ENCODE results near the gene CDH1. TPM values are rescaled to one million over a fixed set of nuclear protein-coding genes. Genes with fewer than 3 reads are reported as not detected.

The CDH1 gene
- total RNA-seq, 4 donors from 2014 or later = 17.9 to 32.9 (median 20.2) TPM

GRCh38 chr16:68700120-68700519 is 37.0 kb upstream of the CDH1 start:
- 36 to 48% methylated on average over 6 of the region's 6 CpGs for WGBS, 2 donors

GRCh38 chr16:68700831-68701230 is 36.3 kb upstream of the CDH1 start:
- 85 to 89% methylated on average over 5 of the region's 5 CpGs for WGBS, 2 donors
- Histone ChIP-seq H3K4me1 (peaks cover 0 to 4% (median 0%) of the 10 kb centered on the region in 4 donors), H3K36me3 (peaks cover 0 to 4% (median 0%) of the 10 kb centered on the region in 3 donors), H3K9me3 (no peaks in the 10 kb centered on the region), H3K27ac (no peak overlapping the region), H3K27me3 (no peaks in the 10 kb centered on the region), H3K4me3 (no peak overlapping the region)
- DNase-seq (ENCODE audit: low spot score in 2 of 2) = no peak
- TF ChIP-seq, protein P1, sequence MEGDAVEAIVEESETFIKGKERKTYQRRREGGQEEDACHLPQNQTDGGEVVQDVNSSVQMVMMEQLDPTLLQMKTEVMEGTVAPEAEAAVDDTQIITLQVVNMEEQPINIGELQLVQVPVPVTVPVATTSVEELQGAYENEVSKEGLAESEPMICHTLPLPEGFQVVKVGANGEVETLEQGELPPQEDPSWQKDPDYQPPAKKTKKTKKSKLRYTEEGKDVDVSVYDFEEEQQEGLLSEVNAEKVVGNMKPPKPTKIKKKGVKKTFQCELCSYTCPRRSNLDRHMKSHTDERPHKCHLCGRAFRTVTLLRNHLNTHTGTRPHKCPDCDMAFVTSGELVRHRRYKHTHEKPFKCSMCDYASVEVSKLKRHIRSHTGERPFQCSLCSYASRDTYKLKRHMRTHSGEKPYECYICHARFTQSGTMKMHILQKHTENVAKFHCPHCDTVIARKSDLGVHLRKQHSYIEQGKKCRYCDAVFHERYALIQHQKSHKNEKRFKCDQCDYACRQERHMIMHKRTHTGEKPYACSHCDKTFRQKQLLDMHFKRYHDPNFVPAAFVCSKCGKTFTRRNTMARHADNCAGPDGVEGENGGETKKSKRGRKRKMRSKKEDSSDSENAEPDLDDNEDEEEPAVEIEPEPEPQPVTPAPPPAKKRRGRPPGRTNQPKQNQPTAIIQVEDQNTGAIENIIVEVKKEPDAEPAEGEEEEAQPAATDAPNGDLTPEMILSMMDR (IDR thresholded peaks at IDR 0.05) = no peak
- TF ChIP-seq POLR2A (IDR thresholded peaks at IDR 0.05) (no peak), EP300 (IDR thresholded peaks at IDR 0.05) (no peak)

More at GRCh38 chr16:68700120-68700519, 37.0 kb upstream of the CDH1 start:
- Histone ChIP-seq H3K36me3 (peaks cover 0 to 12% (median 0%) of the 10 kb centered on the region in 3 donors), H3K27ac (no peak overlapping the region), H3K4me1 (peaks cover 0 to 4% (median 0%) of the 10 kb centered on the region in 4 donors), H3K27me3 (no peaks in the 10 kb centered on the region), H3K9me3 (no peaks in the 10 kb centered on the region), H3K4me3 (no peak overlapping the region)
- TF ChIP-seq EP300 (IDR thresholded peaks at IDR 0.05) (no peak), POLR2A (IDR thresholded peaks at IDR 0.05) (no peak)
- TF ChIP-seq, protein P1 (IDR thresholded peaks at IDR 0.05) = no peak
- DNase-seq (ENCODE audit: low spot score in 2 of 2) = no peak

DNA sequence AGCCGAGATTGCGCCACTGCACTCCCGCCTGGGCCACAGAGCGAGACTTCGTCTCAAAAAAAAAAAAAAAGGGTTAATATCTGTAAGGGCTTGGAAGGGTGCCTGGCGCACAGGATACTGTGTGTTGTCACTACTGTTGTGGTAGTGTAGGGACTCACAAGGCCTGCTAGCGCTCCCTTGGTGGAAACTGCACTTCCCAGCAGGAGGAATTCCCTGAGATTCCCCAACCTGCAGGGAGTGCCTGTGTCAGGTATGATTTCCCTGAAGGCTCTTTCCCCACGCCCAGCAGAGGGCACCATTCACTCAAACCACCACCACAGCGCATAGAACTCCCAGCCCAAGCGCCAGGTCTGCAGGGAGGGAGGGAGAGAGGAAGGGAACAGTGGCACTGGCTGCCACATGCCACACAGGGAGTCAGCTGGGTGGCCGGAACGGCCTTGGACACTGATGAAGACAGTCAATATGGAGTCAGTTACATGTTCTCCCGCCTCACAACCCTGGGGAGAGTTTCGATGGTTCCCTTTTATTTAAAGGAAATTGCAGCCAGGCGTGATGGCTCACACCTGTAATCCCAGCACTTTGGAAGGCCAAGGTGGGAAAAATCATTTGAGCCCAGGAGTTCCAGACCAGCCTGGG is 32.7 kb upstream of the CDH1 start:
- TF ChIP-seq EP300 (IDR thresholded peaks at IDR 0.05) (no peak), POLR2A (IDR thresholded peaks at IDR 0.05) (no peak)
- TF ChIP-seq, protein P1 (IDR thresholded peaks at IDR 0.05) = peak; percentile 51 to 71 (median 57)
- 37 to 50% methylated on average over 15 of the region's 15 CpGs for WGBS, 2 donors
- H3K4me3 ChIP-seq = no peak overlapping the region
- H3K27ac ChIP-seq = no peak overlapping the region
- no peaks in the 10 kb centered on the region for H3K9me3 ChIP-seq
- no peaks in the 10 kb centered on the region for H3K27me3 ChIP-seq
- no peaks in the 10 kb centered on the region for H3K36me3 ChIP-seq
- peak; percentile 39 to 60 for DNase-seq (ENCODE audit: low spot score in 2 of 2)
- H3K4me1 ChIP-seq = peaks cover 0 to 13% (median 0%) of the 10 kb centered on the region in 4 donors

DNA sequence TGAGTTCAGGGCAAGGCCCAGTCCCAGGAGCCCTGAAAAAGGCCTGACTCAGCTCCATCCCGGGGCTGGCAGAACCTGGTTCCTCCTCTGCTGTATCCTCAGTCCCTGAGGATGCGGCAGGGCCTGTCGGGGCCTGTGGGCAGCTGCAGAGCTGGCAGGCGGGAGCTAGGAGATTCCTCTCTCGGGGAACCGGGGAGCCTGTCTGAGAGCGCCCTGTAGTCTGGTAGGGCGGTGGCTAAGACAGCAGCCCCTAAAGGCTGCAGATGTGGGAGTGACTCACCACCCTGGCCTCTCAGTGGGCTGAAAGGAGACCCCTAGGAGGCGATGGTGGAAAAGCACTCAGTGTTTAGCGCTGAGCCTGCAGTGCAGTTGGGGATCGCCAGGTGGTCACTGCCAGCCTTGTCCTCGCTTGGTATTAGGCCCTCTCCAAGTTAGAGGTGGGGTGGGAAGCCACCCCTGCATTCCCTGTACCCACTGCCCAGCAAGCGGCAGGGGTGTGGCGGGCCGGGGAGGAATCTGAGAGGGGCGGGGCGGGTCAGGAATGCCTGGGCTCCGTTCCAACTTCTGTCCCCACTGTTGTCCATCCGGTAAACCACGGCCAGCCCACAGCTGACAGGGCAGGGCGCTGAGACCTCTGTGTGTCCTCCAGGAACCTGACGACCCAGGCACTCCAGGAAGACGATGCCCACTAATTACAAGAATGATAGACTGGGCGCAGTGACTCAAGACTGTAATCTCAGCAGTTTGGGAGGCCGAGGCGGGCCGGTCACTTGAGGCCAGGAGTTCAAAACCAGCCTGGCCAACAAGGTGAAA is 29.5 kb upstream of the CDH1 start:
- peaks cover 0 to 12% (median 0%) of the 10 kb centered on the region in 4 donors for H3K4me1 ChIP-seq
- H3K9me3 ChIP-seq = no peaks in the 10 kb centered on the region
- no peak for DNase-seq (ENCODE audit: low spot score in 2 of 2)
- H3K4me3 ChIP-seq = no peak overlapping the region
- WGBS, 2 donors = 38% methylated on average over 17 to 22 of the region's 27 CpGs
- H3K36me3 ChIP-seq = no peaks in the 10 kb centered on the region
- H3K27me3 ChIP-seq = no peaks in the 10 kb centered on the region
- no peak for TF ChIP-seq EP300 (IDR thresholded peaks at IDR 0.05)
- TF ChIP-seq POLR2A (IDR thresholded peaks at IDR 0.05) = no peak
- TF ChIP-seq, protein P1 (IDR thresholded peaks at IDR 0.05) = no peak
- H3K27ac ChIP-seq = peak overlapping the region in 3 of 4 donors; percentile 50 to 55 (median 50)

DNA sequence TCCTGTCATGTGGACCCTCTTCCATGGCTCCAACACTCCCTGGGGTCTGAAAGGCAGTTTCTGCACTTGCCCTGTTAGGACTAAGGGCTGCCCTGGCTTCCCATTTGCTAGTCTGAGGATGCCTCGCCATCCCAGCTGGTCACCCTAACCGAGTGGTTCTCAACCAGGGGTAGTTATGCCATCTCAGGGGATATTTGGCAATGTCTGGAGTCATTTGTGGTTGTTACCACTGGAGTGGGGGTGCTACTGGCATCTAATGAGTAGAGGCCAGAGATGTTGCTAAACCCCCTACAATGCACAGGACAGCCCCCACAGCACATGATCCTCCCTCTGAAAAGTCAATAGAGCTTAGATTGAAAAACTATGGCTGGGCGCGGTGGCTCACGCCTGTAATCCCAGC is 26.9 kb upstream of the CDH1 start:
- no peak for TF ChIP-seq POLR2A (IDR thresholded peaks at IDR 0.05)
- TF ChIP-seq, protein P1 (IDR thresholded peaks at IDR 0.05) = no peak
- no peak for TF ChIP-seq EP300 (IDR thresholded peaks at IDR 0.05)
- H3K4me3 ChIP-seq = no peak overlapping the region
- DNase-seq (ENCODE audit: low spot score in 2 of 2) = no peak
- no peaks in the 10 kb centered on the region for H3K36me3 ChIP-seq
- H3K4me1 ChIP-seq = peaks cover 0 to 12% (median 0%) of the 10 kb centered on the region in 4 donors
- no peaks in the 10 kb centered on the region for H3K27me3 ChIP-seq
- 83 to 95% methylated on average over 5 of the region's 5 CpGs for WGBS, 2 donors
- no peaks in the 10 kb centered on the region for H3K9me3 ChIP-seq
- no peak overlapping the region for H3K27ac ChIP-seq

Data from tibial nerve (tissue), 4 donors.